Vagina (tissue), 2 donors: Measurements from ENCODE around the gene ZGRF1.

Experiments
- CTCF ChIP-seq, 3 experiments: fragments of 450-650 bp in 2 of 3; fragments of 200-600 bp in 1 of 3; sonication (generic) in 1 of 3; IDR thresholded peaks; one replicate each; pipeline ENCODE4 v1.5.1; 2017 to 2019; ENCODE audit warnings: antibody characterized with exemption in 3 of 3, mild to moderate bottlenecking in 2 of 3, moderate library complexity in 2 of 3
- POLR2A ChIP-seq, 2 donors: fragments of 450-650 bp; IDR thresholded peaks; one replicate each; pipeline ENCODE4 v1.6.1; 2017; ENCODE audit warnings: antibody characterized with exemption in 2 of 2, mild to moderate bottlenecking in 2 of 2, moderate library complexity in 2 of 2
- POLR2AphosphoS5 ChIP-seq, 2 donors: sonication (generic); formaldehyde crosslinking; IDR thresholded peaks; one replicate each; pipeline ENCODE4 v1.9.0; 2017; ENCODE audit warnings: antibody characterized with exemption in 2 of 2, mild to moderate bottlenecking in 2 of 2, low read depth in 1 of 2; ENCODE audit not compliant: insufficient read depth in 1 of 2

GRCh38 chr4:112645541-112646329, 9.0 kb upstream of the ZGRF1 start:
- TF ChIP-seq CTCF (IDR thresholded peaks at IDR 0.05) = no peak
- no peak for TF ChIP-seq POLR2AphosphoS5 (IDR thresholded peaks at IDR 0.05; ENCODE audit: insufficient read depth in 1 of 2, low read depth in 1 of 2)
- TF ChIP-seq POLR2A (IDR thresholded peaks at IDR 0.05) = no peak
